Keratinocyte (primary cell): ENCODE data around the gene MRPL41.

Experiments used
- CTCF ChIP-seq, 3 experiments: IDR thresholded peaks in 1 of 3; conservative IDR thresholded peaks in 1 of 3; optimal IDR thresholded peaks in 1 of 3; 2 replicates in 2 of 3; 3 replicates in 1 of 3; pipeline versions ENCODE3 to v1.5.1; 2011; ENCODE audit warnings: low read length in 3 of 3, mild to moderate bottlenecking in 3 of 3, moderate library complexity in 2 of 3, control low read depth in 1 of 3, inconsistent platforms in 1 of 3; ENCODE audit not compliant: insufficient read depth in 2 of 3; ENCODE audit errors: extremely low read depth in 1 of 3
- EZH2 ChIP-seq: IDR thresholded peaks from one replicate; pipeline ENCODE4 v1.6.1; 2012; ENCODE audit warnings: inconsistent platforms, mild to moderate bottlenecking, low read length, moderate library complexity

- TF ChIP-seq CTCF (optimal IDR thresholded peaks at IDR 0.05 in 1 of 3, IDR thresholded peaks at IDR 0.05 in 1 of 3, conservative IDR thresholded peaks at IDR 0.05 in 1 of 3; ENCODE audit: extremely low read depth in 1 of 3, insufficient read depth in 2 of 3, low read length in 3 of 3) (no peak), EZH2 (no peak)
These were observed 49.4 kb upstream of the MRPL41 start for GRCh38 chr9:137502008-137502911.
